Body of pancreas (tissue), 4 donors: ENCODE measurements around the gene NRXN2. TPM values are rescaled to one million over a fixed set of nuclear protein-coding genes. Genes with fewer than 3 reads are reported as not detected.

Source experiments
- ATAC-seq: fragments of 150-250 bp; one replicate; pipeline ENCODE4 v1.9.1; 2016
- DNase-seq, 4 donors: peaks; one replicate each; pipeline ENCODE4 v3.0.0-alpha.2; 2019
- H3K27ac ChIP-seq, 4 donors: fragments of 200-600 bp; sonication (generic); 1 replicate in 3 of 4; 2 replicates in 1 of 4; pipeline versions ENCODE4 v1.5.1 to v1.6.1; 2016 to 2019; ENCODE audit warnings: mild to moderate bottlenecking in 1 of 4, mixed read lengths in 1 of 4, moderate library complexity in 1 of 4
- H3K27me3 ChIP-seq, 2 donors: fragments of 200-600 bp; sonication (generic); one replicate each; pipeline ENCODE4 v1.6.0; 2016; ENCODE audit warnings: mild to moderate bottlenecking in 1 of 2
- H3K36me3 ChIP-seq, 2 donors: fragments of 200-600 bp; sonication (generic); replicated peaks in 1 of 2; 2 replicates each; pipeline ENCODE4 v1.5.1; 2016; ENCODE audit warnings: low read depth in 2 of 2; ENCODE audit not compliant: insufficient read depth in 1 of 2
- H3K4me1 ChIP-seq: fragments of 200-600 bp; sonication (generic); one replicate; pipeline ENCODE4 v1.6.0; 2016
- H3K4me3 ChIP-seq, 2 donors: fragments of 200-600 bp; sonication (generic); 1 replicate in 1 of 2; 2 replicates in 1 of 2; pipeline ENCODE4 v1.5.1; 2016 to 2019
- H3K9me3 ChIP-seq, 3 donors: fragments of 200-600 bp; sonication (generic); 1 replicate in 2 of 3; 2 replicates in 1 of 3; pipeline ENCODE4 v1.5.1; 2016
- POLR2A ChIP-seq, 3 donors: fragments of 450-650 bp; IDR thresholded peaks; one replicate each; pipeline ENCODE4 v1.6.1; 2016; ENCODE audit warnings: antibody characterized with exemption in 3 of 3, mild to moderate bottlenecking in 2 of 3
- WGBS, 2 donors: methylation state at CpG; one replicate each; pipeline ENCODE4 v1.1.5; 2017; 5-methylcytosine and 5-hydroxymethylcytosine counted together
- intact Hi-C: fragments of 100-400 bp; cut with DNase I; formaldehyde crosslinking; loops from one replicate; pipeline ENCODE4 v1.15.1; 2023
- total RNA-seq, 2 donors: library from RNA; depleted of rRNA; stranded (reverse); fragments of >200 nt; gene quantifications; one replicate each; pipeline ENCODE4 v1.1.0, GENCODE V29; 2016
- TF ChIP-seq, protein P1 (sequence below), 7 experiments: fragments of 450-650 bp in 4 of 7; fragments of 200-600 bp in 3 of 7; sonication (generic) in 3 of 7; IDR thresholded peaks; one replicate each; pipeline ENCODE4 v1.5.1; 2016 to 2019; ENCODE audit warnings: antibody characterized with exemption in 7 of 7

Gene NRXN2
- total RNA-seq, 2 donors from 2014 or later, result 1.3 to 4.9 TPM

DNA sequence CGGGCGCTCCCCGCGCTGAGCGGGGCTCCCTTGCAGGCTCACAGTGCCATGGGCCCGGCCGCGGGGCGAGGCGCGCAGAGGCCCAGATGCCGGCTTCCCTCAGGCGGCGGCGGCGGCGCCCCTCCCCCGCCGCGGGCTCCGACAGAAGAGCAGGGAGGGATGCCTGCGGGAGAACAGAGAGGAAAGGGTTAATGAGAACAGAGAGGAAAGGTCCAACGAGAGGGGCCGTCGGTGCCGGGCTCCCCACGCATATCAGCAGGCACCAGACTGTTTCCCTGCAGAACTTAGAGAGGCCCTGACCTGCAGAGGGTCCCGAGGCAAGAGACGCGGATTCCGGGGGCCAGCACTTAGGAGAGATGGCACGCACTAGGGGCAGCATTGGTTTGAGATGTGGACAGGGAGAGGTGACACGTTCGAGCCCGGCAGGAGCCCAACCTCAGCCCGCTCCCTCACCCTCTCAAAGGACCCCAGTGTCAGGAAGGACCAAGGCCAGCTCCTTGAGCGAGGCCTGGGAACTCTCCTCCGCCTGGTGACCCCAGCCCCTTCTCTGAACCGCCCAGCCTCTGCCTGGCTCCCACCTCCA lies 9.1 kb downstream of the NRXN2 start:
- peaks cover 0 to 52% of the 10 kb centered on the region in 2 donors for H3K27me3 ChIP-seq
- no peak for DNase-seq
- ATAC-seq, result no peak
- no peak overlapping the region for H3K27ac ChIP-seq
- H3K36me3 ChIP-seq, result no peaks in the 10 kb centered on the region
- intact Hi-C loops, result no loop called here
- H3K4me1 ChIP-seq, result peaks cover 13% of the 10 kb centered on the region
- WGBS, 2 donors, result 8% methylated on average over 26 to 33 of the region's 39 CpGs
- H3K4me3 ChIP-seq, result no peak overlapping the region
- no peaks in the 10 kb centered on the region for H3K9me3 ChIP-seq
- no peak for TF ChIP-seq POLR2A (IDR thresholded peaks at IDR 0.05)
- TF ChIP-seq, protein P1, sequence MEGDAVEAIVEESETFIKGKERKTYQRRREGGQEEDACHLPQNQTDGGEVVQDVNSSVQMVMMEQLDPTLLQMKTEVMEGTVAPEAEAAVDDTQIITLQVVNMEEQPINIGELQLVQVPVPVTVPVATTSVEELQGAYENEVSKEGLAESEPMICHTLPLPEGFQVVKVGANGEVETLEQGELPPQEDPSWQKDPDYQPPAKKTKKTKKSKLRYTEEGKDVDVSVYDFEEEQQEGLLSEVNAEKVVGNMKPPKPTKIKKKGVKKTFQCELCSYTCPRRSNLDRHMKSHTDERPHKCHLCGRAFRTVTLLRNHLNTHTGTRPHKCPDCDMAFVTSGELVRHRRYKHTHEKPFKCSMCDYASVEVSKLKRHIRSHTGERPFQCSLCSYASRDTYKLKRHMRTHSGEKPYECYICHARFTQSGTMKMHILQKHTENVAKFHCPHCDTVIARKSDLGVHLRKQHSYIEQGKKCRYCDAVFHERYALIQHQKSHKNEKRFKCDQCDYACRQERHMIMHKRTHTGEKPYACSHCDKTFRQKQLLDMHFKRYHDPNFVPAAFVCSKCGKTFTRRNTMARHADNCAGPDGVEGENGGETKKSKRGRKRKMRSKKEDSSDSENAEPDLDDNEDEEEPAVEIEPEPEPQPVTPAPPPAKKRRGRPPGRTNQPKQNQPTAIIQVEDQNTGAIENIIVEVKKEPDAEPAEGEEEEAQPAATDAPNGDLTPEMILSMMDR (IDR thresholded peaks at IDR 0.05), result no peak

DNA sequence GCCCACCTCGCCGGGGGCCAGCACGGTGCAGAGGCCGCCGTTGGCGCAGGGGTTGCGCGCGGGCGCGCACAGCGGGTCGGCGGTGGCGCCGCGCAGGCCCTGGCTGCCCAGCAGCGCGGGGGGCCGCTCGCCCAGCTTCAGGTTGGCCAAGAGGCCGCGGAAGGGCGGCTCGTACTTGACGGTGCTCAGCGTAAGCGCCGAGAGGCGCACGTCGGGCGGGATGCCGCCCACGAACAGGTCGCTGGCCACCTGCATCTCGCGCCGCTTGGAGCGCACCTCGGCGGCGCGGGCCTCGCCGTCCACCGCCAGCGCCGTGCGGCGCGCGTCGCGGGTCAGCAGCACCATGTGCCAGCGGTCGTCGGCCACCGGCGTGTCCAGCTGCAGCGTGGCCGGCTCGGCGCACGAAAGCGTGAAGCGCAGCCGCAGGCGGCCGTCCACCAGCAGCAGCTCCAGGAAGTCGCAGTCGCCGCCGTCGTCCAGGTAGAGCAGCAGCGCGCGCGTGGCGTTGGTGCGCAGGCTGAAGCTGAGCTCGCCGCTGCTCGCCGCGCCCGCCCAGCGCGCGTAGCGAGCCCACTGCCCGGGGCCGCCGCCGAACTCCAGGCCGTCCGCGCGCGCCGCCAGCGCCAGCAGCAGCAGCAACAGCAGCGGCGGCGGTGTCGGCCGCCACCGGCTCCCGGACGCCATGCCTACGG lies 9.8 kb downstream of the NRXN2 start:
- no peak overlapping the region for H3K4me3 ChIP-seq
- H3K9me3 ChIP-seq, result no peaks in the 10 kb centered on the region
- no peak for TF ChIP-seq POLR2A (IDR thresholded peaks at IDR 0.05)
- TF ChIP-seq, protein P1 (IDR thresholded peaks at IDR 0.05), result no peak
- peak; percentile 54 for ATAC-seq
- H3K4me1 ChIP-seq, result peaks cover 13% of the 10 kb centered on the region
- H3K27me3 ChIP-seq, result peaks cover 0 to 52% of the 10 kb centered on the region in 2 donors
- intact Hi-C loops, result no loop called here
- 3% methylated on average over 64 of the region's 111 CpGs; no CpG with 5 or more reads in 1 of the 2 donors for WGBS, 2 donors
- DNase-seq, result peak; percentile 25 to 70 (median 52)
- H3K27ac ChIP-seq, result no peak overlapping the region
- no peaks in the 10 kb centered on the region for H3K36me3 ChIP-seq

DNA sequence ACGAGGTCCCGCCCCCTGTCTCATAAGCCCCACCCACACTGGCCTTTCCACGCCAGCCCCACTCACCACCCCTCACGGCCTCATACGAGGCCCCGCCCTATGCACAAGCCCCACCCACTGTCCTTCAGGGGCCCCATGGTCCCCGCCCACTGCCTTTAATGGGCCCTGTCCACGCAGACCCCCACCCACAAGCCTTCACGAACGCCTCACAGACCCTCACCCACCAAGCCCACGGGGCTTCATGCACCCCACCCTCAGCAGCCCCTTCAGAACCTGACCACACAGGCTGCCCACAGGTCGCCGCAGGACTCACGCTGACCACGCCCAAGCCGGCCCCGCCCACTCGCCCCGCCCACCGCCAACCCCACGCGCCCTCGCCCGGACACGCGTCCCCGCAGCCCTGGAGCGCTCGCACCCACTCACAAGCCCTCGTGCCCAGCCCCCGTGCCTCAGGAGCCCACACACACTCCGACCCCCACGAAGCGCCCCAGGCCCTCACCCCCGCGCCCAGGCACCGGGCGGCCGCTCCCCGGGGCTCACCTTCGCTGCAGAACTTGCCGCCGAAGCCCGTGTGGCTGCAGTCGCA lies 10.5 kb downstream of the NRXN2 start:
- Histone ChIP-seq H3K36me3 (no peaks in the 10 kb centered on the region), H3K27me3 (peaks cover 0 to 52% of the 10 kb centered on the region in 2 donors), H3K27ac (no peak overlapping the region), H3K4me1 (peaks cover 13% of the 10 kb centered on the region), H3K9me3 (no peaks in the 10 kb centered on the region), H3K4me3 (no peak overlapping the region)
- no peak for TF ChIP-seq POLR2A (IDR thresholded peaks at IDR 0.05)
- TF ChIP-seq, protein P1 (IDR thresholded peaks at IDR 0.05), result no peak
- ATAC-seq, result no peak
- DNase-seq, result no peak
- WGBS, 2 donors, result 7 to 23% methylated on average over 12 to 45 of the region's 45 CpGs
- intact Hi-C loops, result no loop called here

DNA sequence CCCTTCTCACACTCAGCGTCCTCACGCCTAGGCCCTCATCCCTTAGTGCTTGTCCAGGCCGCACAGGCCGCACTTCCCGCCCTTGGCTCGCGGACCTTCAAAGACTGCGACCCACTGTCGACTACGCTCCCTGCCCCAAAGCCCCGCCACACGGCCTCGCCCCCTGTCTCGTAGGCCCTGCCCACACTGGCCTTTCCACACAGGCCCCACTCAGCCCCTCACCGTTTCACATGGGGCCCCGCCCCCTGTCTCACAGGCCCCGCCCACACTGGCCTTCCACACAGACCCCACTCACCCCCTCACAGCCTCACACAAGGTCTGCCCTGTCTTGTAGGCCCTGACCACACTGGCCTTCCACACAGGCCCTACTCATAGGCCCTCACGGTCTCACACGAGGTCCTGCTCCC lies 11.0 kb downstream of the NRXN2 start:
- Histone ChIP-seq H3K36me3 (no peaks in the 10 kb centered on the region), H3K9me3 (no peaks in the 10 kb centered on the region), H3K4me3 (no peak overlapping the region), H3K4me1 (peaks cover 13% of the 10 kb centered on the region), H3K27ac (no peak overlapping the region), H3K27me3 (peaks cover 0 to 52% of the 10 kb centered on the region in 2 donors)
- TF ChIP-seq POLR2A (IDR thresholded peaks at IDR 0.05), result no peak
- TF ChIP-seq, protein P1 (IDR thresholded peaks at IDR 0.05), result no peak
- DNase-seq (no peak), ATAC-seq (no peak)
- WGBS, 2 donors, result 34 to 38% methylated on average over 18 to 19 of the region's 19 CpGs
- intact Hi-C loops, result no loop called here
